HG03060 (cell line): ENCODE data around the gene ACSS3.
"Not testable (repeated sequence)": the region's sequence is repeated elsewhere in the genome, so short reads cannot be mapped to it uniquely, and the experiment has no call there.

Experiments
- ATAC-seq: cut with Tn5 transposase; IDR thresholded peaks from one replicate; pipeline ENCODE4 v1.9.1; 2021; ENCODE audit warnings: low read depth, moderate number of reproducible peaks; ENCODE audit not compliant: unreplicated experiment

The ACSS3 gene

GRCh38 chr12:81164827-81165226 lies 86.9 kb downstream of the ACSS3 start:
- no peak for ATAC-seq

DNA sequence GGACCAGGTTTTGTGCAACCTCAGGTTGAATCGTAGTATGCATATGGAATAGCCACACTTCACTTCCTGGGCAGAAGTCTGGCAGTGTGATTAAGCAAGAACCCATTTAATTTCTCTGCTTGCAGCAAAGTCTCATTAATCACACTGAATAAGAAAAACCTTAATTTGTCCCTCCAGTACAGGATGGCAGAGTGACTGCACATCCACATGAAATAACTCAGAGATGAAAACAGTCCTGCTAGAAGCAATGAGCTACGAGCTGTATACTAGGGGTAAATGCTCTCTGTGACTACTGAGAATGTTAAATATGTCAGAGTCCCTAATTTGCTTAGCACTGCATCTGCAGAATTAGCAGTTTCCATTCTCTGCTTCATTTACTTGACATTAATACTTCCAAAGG lies 88.9 kb downstream of the ACSS3 start:
- ATAC-seq = no peak

DNA sequence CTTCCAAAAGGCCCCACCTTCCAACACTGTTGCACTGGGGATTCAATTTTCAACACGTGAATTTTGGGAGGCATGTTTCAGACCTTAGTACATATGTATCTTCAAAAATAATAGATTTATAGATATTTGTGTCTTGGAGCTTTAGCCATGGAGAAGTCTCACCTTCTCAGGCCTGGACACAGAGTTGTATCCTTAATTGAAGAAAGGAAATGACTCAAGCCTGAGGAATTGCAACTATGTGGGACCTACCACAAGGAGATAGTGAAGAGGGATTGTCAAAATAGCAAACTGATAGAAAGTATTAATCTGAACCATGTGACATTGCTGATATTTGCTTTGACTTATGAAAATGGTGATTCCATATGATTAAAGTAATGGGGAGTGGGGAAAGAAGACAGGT lies 89.8 kb downstream of the ACSS3 start:
- ATAC-seq = no peak

- ATAC-seq = no peak
These were observed 90.6 kb downstream of the ACSS3 start for GRCh38 chr12:81168445-81168844.

GRCh38 chr12:81170072-81170471 lies 92.2 kb downstream of the ACSS3 start:
- no peak for ATAC-seq

GRCh38 chr12:81172851-81173250 lies 95.0 kb downstream of the ACSS3 start:
- ATAC-seq = no peak

DNA sequence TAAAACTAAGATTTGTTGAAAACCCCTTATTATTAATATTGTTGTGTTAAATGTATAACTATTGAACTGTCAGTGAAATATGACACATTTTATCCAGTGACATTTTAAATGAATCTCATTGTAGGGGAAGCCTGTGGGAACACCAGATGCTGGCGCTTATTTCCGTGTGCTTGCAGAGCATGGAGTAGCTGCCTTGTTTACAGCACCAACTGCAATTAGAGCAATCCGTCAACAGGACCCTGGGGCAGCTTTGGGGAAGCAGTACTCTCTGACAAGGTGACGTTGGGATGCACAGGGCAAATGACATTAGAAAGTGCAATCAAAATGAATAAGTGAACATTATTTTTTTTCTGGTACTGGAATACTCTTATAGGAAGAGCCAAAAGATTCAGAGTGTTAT lies 96.8 kb downstream of the ACSS3 start:
- no peak for ATAC-seq

- no peak for ATAC-seq
These were observed 98.9 kb downstream of the ACSS3 start for GRCh38 chr12:81176796-81177195.

DNA sequence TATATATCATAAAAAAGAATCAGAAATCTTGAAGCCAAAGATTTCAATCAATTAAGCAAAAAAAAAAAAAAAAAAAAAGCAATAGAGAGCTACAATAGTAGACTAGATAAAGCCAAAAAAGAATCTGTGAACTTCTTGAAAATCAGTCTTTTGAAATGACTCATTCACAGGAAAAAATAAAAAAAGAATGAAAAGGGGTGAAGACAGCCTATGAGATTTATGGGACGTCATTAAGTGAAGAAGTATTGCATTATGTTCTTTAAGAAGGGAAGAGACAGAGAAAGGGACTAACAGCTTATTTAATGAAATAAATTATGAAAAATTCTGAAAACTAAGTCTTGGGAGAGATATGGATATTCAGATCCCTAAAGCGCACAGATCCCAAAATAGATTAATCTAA lies 103.8 kb downstream of the ACSS3 start:
- ATAC-seq = no peak

- no peak for ATAC-seq
These were observed 109.8 kb downstream of the ACSS3 start for GRCh38 chr12:81187686-81188085.

GRCh38 chr12:81196595-81196994 lies 118.7 kb downstream of the ACSS3 start:
- no peak for ATAC-seq

GRCh38 chr12:81200561-81200960 lies 122.7 kb downstream of the ACSS3 start:
- not testable (repeated sequence) for ATAC-seq

- no peak for ATAC-seq
These were observed 125.9 kb downstream of the ACSS3 start for GRCh38 chr12:81203671-81204204.

GRCh38 chr12:81205416-81205815 lies 127.5 kb downstream of the ACSS3 start:
- no peak for ATAC-seq

GRCh38 chr12:81206429-81206828 lies 128.6 kb downstream of the ACSS3 start:
- no peak for ATAC-seq

DNA sequence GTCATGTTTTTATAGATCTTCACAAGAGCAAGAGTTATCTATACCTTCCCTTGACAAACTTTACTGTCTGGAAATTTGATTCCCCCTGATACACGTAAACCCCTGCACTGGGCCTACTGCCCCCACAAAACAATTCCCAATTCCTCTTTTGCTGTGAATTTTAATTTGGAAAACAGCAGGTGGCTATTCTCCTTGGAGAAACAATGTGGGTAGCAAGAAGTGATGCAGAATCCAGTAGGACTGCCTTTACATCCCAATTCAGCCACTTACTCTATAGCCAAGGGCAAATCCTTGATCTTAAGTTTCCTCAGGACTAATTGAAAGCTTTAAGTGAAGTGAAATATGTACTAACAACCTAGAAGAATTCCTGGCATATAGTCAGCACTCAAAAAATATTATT lies 129.3 kb downstream of the ACSS3 start:
- no peak for ATAC-seq

DNA sequence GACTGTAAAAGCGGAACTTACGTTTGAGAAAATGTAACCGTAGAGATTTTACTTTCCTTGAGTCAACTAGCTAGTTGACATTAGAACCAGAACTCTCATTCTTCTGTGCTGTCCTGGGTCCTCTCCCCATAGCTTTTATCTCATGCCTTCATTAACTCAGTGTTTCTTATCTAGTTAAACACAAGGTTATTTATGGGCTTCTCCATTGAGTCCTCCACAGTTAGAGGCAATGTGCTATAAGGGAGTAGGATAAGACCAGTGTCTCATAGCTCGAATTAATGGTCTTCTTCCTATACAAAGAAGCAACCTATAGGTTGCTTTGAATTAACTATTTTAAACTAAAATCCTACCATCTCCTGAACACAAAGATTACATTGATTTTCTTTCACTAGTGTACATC lies 129.8 kb downstream of the ACSS3 start:
- no peak for ATAC-seq

GRCh38 chr12:81208187-81208911 lies 130.5 kb downstream of the ACSS3 start:
- no peak for ATAC-seq

DNA sequence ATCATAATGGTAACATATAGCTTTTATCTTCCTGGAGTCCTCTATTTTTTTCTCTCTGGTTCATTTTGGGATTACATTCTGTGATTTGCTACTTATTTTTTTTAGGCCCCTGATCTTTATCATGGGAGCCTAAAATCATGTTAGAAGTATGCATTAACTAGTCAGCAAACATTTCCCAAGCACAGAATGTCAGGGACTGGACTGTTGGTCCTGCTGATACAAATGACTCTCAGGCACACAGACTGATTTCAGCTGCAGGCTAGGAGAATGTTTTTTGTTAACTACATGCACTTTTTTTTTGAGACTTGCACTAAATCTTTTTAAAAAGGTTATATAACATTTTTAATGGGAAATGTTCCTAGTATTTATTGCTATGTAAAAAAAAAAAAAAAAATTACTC lies 131.1 kb downstream of the ACSS3 start:
- no peak for ATAC-seq

DNA sequence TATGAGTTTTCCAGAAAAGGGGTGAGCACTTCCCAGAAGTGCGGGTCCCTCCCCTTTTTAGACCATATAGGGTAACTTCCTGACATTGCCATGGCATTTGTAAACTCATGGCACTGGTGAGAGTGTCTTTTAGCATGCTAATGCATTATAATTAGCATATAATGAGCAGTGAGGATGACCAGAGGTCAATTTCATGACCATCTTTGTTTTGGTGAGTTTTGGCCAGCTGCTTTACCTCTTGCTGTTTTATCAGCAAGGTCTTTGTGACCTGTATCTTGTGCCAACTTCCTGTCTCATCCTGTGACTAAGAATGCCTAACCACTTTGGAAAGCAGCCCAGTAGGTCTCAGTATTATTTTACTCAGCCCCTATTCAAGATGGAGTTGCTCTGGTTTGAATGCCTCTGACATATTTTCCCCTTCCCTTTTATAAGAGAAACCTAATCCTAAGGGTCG lies 131.9 kb downstream of the ACSS3 start:
- not testable (repeated sequence) for ATAC-seq

DNA sequence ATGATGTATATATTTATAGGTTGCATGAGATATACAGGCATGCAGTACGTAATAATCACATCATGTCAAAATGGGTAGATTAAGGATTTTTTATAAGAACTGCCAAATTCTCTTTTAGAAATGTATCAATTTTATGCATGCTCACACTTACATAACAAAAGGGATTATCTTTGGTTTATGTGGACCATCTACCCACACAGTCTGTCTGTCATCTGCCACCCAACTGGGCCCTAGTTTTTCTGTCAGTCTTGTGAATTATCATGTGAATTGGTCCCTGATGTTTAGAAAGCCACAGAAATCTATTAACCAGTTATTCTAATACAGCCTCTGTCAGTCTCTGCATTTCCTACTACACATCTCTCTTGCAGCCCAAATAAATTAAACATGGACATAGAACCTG lies 133.4 kb downstream of the ACSS3 start:
- no peak for ATAC-seq

DNA sequence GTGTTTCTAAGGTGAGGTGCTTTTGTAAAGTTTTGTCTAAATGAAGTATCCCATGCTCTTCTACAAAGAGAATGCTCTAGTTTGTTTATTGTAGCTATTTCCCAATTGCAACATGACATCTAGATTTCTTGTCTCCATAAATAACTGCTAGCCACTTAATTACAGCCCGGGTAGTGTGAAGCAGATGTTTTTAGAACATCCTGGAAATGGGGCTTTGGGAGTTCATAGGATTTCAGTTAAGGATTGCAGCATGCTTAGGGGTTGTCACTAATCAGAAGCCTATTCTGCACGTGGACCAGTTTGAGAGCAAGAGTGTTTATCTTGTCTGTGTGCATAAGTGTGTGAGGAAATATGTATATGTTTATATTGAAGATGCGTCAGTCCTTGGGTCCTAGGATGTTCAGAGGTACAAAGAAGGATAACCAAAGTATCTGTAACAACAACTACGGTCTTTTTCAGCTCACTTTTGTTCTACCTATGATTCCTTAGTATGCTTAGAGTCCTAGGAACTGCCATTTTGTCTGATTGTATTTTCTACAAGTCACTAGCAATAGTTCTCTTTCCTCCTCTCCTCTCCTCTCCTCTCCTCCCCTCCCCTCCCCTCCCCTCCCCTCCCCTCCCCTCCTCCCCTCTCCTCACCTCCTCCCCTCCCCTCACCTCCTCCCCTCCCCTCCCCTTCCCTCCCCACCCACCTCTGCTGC lies 135.3 kb downstream of the ACSS3 start:
- no peak for ATAC-seq
